Limb (tissue), 2 donors: ENCODE measurements around the gene DNMT3L.
A peak's percentile ranks its signal among the peaks of the same experiment; 100 is the strongest.
"Not testable (repeated sequence)": the region's sequence is repeated elsewhere in the genome, so short reads cannot be mapped to it uniquely, and the experiment has no call there.

Experiments used
- DNase-seq, 2 donors: peaks; one replicate each; pipeline ENCODE4 v3.0.0-alpha.2; 2016; ENCODE audit errors: extremely low spot score in 2 of 2

Gene DNMT3L

DNA sequence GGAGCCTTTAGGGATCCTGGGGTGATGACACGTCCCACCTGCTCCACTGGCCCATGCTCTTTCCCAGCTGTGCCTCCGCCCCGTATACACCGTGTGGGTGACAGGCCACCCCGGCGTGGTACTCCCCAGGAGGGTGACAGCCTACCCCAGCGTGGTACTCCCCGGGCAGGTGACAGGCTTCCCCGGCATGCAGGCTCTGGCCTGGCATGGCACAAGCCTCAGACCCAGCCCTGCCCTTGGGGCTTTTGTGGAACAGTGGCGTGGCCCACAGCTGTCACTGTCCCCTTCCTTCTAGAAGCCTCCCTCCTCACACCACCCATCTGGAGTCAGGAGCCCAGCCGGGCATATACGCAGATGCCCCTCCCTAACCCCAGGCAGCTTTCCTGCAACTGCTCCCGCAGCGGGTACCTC, 33.5 kb upstream of the DNMT3L start:
- no peak for DNase-seq

DNA sequence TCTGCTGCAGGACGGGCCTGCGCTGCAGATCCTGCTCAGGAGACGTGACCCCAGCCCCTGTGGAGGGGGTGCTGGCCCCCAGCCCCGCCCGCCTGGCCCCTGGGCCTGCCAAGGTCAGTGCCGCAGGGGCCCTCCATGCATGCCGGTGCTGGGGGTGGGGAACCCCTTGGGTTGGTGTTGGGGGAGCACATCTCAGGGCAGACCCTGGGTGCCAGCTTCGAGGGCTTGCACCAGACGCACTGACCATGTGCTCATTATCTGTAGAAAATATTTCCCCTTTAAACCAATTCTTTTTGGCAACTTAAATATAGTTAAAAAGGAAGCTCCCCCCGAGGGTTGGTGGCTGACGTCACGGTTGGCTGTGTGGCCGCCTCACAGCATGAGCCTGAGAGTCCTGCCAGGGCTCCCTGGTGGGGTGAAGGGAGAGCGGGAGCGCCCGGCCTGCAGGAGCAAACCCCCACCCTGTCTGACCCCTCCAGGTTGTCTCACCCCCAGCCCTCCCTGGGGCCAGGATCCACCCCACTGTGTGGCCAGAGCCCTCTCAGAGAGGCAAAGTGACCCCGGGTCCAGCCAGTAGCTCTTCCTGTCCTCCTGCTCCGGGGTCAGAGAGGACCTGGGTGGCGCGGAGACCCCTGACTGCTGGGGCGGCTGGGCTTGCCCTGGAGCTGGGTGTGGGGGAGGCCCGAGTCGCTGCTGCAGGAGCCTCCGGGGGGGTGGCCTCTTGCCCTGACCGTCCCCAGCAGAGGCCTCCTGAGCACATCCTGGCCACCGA, 32.9 kb upstream of the DNMT3L start:
- no peak for DNase-seq

DNA sequence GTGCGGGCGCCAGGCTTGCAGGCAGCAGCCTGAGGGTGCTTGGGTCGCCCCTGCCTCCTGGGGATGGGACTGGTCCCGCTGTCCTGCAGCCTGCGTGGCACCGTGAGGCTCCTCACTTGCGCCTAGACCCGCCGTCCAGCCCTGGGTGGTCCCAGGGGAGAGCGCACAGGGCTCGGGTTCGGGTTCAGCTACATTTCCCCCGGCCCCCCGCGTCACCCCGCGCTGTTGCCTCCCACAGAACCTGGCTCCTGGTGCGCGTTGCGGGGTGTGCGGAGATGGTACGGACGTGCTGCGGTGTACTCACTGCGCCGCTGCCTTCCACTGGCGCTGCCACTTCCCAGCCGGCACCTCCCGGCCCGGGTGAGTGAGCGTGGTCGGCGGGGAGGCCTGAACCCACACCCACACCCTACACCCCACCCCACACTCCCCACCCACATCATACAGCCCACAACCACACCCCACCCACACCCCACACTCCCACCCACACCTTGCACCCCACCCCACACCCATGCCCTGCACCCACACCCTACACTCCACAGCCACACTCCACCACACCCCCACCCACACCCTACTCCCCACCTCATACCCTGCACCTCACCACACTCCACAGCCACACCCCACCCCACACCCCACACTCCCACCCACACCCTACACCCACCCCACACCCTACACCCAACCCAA, 32.0 kb upstream of the DNMT3L start:
- DNase-seq: no peak

DNA sequence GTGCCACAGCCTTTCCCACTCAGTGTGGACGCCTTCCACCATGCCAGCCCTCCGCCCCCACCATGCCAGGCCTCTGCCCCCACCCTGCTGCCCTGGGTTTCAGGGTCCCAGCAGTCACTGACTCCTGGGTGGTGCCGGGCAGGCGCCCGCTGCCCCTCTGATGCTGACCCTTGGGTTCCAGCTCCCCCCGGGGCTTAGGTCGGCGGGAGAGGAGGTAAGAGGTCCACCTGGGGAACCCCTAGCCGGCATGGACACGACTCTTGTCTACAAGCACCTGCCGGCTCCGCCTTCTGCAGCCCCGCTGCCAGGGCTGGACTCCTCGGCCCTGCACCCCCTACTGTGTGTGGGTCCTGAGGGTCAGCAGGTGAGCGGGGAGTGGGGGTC, 31.1 kb upstream of the DNMT3L start:
- no peak for DNase-seq

DNA sequence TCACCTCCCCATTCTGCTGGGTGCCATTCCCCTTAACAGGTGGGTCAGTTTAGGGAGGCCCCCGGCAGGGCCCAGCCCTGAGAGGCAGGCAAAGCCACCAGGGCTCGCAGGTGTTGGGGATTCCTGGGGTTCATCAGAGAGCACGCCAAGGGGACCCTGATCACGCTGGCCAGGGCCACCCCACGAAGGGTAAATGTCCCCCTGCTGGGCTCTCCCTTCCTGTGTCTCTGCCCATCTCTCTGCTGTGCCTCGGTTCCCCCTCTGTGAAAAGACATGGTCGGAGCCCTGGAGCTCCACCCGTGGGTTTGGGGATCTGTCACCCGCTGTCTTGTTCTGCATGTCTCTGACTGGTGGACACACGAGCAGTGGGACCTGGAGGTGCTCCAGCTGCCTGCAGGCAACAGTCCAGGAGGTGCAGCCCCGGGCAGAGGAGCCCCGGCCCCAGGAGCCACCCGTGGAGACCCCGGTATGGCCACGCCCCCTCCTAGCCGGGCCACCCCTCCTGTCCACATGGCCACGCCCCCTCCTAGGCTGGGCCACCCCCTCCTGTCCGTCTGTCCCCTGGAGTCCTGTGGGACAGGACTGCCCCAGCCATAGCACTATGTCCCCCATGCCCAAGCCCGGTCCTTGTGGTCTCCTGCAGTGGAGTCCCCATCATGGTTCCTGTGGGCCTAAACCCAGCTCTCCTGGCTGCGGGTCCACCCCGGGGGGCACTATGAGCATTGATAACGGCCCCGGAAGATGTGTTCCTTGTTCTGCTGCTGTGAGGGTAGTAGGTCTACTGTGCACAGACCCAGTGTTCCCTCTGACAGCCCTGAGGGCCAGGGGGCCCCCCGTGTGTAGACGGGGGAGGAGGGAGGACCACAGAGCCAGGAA, 30.5 kb upstream of the DNMT3L start:
- DNase-seq: peak in 1 of 2 donors; percentile 19

DNA sequence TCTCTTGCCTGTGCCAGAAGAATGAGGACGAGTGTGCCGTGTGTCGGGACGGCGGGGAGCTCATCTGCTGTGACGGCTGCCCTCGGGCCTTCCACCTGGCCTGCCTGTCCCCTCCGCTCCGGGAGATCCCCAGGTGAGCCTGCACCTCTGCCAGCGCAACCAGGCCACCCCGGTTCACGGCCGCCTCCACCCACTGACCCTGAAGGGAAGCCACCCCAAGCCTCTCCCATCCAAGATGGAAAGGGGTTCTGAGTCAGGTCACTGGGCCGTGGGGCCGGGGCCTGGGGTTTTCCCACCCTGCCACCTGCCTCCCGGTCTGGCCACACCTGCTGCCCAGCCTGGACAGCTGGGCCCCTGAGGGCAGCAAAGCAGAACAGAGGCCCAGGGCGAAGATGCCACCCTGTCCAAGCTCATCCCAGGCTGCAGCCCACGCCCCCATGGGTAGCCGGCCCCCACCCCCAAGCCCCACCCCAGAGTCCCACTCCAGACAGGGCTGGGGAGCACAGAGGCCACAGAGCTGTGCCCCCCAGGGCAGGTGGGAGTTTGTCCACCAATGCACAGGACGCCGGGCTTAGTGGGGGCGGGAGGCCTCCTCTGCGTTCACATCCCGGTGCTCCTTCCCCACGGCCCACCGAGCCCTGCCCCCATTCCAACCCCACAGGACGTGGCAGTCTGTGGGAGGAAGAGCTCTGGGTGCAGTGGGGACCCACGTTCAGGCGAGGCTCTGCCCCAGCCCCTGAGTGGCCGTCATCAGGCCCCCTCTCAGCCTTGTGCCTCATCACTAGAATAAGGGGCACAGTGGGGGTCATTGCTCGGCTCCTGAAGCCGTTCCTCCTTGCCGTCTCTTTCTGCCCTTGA, 29.6 kb upstream of the DNMT3L start:
- peak in 1 of 2 donors; percentile 25 for DNase-seq

DNA sequence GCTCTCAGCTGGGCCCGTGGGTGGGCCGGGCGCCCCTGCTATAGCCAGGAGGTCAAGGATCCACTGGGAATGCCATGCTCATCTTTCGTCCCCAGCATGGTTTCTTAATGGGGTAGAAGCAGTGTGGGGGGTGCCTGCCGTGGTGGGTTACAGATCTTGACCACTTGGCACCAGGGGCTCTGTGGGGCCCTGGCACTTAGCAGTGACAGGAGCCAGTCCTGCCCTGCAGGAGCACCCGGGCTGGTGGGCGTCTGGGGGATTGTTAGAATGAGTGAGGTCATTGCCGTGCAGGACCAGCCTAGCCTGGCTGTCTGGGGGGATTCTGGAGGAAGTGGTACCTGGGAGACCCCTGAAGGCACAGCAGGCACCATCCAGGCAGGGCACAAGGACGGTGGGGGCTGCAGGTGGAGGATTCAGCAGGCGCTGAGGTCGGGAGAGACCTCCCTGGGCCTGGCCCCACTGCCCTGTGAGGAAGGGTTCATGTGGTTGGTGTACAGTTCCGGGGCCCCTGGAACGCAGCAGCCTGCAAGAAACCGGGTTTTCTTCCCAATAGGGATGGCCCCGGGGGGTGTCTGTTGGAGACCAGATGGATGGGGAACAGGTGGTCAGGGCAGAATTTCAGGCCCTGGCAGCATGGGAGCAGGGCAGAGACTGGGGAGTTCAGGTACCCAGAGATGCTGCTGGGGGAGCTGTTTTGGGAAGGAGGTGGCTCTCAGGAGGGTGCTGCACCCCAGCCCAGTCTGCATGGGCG, 28.8 kb upstream of the DNMT3L start:
- DNase-seq: peak in 1 of 2 donors; percentile 29

DNA sequence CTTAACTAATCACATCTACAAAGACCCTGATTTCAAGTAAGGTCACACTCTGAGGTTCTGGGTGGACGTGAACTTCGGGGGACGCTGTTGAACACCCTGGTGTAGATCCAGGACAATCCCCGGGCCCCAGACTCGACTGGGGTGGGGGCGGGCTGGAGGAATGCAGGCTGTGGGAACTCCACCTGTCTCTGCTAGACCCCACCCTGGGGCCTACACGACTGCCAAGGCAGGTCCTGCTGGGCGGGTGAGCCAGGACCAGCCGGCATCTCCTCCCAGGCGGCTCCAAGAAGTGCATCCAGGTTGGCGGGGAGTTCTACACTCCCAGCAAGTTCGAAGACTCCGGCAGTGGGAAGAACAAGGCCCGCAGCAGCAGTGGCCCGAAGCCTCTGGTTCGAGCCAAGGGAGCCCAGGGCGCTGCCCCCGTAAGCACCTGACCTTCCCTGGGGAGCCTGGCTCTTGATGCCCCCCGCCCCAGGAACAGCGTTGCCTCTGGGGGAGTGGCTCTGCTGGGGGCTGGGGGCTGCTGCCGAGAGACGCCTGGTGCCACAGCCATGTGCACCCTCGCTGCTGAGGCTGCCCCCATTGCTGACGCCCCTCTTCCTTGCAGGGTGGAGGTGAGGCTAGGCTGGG, 27.8 kb upstream of the DNMT3L start:
- peak in 1 of 2 donors; percentile 29 for DNase-seq

DNA sequence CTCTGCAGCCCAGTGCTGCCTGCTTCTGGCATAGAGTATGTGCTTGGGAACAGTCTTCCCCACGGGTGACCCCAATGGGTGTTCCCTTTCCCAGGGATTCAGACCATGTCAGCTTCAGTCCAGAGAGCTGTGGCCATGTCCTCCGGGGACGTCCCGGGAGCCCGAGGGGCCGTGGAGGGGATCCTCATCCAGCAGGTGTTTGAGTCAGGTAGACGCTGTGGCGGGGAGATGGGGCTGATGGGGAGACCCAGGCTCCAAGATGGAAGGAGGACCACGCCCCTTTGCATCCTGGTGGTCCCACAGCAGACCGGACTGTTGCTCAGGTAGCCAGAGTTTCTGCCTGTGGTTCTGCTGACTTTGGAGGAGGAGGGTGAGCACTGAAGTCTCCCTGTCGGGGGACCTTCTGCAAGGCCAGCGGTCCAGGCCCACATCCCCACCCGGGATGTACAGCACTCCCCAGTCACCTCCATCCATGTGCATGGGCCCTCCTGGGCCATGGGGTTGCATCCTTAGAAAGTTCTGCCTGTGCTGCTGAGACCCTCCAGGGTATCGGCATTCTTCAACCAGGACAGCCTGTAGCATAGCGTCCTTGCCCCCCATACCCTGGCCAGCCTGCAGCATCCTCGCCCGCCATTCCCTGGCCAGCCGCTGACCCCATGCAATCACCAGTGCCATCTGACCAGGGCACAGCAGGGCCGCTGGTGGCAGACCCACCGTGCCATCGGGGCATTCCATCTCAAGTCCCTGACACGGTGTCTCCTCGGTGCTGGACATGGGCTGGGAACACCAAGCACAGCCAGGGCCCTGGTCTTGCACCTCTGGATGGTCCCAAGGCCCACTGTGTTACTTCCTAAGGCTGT, 26.8 kb upstream of the DNMT3L start:
- peak in 1 of 2 donors; percentile 17 for DNase-seq

DNA sequence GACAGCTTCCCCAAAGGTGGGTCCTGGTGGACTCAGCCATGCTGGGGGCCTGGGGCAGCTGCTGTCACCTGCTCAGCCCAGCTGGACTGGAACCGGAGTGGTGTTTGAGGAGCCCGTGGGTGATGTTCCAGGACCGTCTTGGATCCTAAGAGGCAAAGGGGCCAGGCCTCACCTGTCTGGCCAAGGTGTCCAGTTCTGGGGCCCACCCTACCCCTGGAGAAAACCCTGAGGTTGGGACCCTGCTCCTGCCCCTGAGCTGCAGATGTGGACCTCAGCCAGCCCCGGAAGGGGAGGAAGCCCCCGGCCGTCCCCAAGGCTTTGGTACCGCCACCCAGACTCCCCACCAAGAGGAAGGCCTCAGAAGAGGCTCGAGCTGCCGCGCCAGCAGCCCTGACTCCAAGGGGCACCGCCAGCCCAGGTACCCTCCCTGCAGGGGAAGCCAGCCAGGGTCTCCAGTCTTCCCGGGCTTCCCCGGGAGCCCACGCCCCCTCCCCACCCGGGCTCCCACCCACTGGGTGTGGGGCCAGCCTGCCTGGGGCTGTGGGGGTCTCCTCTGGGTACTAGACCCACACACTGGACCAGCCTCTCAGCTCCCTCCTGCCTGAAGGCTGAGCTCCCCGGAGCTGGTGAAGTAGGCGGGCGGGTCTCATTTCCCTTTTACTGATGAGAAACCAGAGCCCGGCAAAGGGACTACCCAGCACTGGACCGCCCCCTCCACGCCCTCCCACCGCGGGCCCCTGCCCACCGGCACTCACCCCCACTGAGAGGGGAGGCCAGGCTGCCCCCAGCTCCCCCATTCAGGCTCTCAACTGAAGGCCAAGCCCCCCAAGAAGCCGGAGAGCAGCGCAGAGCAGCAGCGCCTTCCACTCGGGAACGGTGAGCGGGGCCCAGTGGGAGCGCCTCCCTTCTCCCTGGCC, 25.3 kb upstream of the DNMT3L start:
- peak in 1 of 2 donors; percentile 24 for DNase-seq

DNA sequence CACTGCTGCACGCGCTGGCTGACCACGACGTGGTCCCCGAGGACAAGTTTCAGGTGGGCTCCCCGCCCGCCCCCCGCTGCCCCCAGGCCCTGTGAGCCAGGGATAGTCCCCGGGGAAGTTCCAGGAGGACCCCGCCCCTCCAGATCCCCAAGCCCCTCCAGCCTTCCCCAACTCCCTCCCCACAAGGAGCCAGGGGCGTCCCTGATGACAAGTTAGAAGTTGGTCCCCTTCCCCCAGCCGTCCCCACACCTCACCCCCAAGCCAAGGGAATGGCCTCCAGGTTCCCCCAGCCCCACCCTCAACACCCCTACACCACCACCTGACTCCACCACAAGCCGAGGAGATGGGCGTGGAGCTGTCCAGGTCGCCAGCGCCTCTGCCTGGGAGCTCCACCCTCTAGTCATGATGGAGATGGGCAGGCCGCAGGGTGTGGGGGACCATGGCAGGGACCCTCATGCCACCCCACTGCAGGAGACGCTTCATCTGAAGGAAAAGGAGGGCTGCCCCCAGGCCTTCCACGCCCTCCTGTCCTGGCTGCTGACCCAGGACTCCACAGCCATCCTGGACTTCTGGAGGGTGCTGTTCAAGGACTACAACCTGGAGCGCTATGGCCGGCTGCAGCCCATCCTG, 24.5 kb upstream of the DNMT3L start:
- DNase-seq: peak in 1 of 2 donors; percentile 29

DNA sequence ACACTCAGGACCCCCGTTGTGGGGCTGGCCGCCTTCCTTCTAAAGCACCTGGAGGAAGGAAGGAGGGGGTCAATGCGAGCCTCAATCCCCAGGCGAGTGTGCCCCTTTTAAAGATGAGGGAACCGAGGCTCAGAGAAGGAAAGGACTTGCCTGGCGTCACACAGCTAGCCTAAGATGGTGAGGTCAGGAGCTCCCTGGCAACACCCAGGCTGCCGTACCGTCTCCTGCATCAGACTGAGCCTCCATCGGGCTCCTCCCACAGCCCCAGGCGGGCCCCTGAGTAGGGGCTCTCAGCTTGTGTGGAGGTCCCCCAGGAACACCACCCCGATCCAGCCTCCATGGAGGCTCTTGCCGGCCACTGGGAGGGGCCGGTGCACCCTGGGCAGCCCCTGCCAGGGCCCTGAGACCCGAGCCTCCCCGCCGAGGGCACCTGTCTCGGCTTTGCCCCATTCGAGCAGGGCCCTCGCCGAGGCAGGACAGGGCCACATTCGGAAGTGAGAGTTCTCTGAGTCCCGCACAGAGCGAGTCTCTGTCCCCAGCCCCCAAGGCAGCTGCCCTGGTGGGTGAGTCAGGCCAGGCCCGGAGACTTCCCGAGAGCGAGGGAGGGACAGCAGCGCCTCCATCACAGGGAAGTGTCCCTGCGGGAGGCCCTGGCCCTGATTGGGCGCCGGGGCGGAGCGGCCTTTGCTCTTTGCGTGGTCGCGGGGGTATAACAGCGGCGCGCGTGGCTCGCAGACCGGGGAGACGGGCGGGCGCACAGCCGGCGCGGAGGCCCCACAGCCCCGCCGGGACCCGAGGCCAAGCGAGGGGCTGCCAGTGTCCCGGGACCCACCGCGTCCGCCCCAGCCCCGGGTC, 23.7 kb upstream of the DNMT3L start, which contains the start of gene AIRE:
AIRE (plus strand) TSS at position 739 of the 855 bp plus-strand sequence. CDS start 131 bp downstream, outside the sequence.
- DNase-seq: peak in 1 of 2 donors; percentile 37

DNA sequence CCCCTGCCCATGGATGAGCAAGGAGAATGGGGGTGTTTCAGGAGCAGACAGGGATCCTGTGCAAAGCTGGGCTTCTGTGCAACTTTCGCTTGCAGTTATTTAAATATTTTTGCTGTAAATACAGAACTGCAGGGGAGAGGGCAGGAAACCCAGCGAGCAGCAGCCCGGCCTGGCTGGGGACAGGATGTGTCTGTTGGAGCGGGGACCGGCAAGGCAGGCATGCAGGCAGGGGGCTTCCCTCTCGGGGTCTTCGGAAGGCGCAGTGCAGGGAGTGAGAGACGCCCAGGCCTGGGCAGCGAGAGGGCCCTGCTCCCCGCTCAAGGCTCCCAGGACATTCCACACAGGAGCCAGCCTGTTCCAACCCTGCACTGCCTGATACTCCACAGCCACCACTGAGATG, 22.3 kb upstream of the DNMT3L start:
- no peak for DNase-seq

DNA sequence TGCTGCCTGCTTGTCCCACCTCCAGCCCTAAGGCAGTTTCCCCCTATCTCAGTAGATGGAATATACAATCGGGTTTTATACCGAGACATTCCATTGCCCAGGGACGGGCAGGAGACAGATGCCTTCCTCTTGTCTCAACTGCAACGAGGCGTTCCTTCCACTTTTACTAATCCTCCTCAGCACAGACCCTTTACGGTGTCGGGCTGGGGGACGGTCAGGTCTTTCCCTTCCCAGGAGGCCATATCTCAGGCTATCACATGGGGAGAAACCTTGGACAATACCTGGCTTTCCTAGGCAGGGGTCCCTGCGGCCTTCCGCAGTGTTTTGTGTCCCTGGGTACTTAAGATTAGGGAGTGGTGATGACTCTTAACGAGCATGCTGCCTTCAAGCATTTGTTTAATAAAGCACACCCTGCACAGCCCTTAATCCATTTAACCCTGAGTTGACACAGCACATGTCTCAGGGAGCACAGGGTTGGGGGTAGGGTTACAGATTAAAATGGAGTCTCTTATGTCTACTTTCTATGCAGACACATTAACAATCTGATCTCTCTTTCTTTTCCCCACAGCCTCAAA, 21.6 kb upstream of the DNMT3L start:
- DNase-seq: not testable (repeated sequence)

DNA sequence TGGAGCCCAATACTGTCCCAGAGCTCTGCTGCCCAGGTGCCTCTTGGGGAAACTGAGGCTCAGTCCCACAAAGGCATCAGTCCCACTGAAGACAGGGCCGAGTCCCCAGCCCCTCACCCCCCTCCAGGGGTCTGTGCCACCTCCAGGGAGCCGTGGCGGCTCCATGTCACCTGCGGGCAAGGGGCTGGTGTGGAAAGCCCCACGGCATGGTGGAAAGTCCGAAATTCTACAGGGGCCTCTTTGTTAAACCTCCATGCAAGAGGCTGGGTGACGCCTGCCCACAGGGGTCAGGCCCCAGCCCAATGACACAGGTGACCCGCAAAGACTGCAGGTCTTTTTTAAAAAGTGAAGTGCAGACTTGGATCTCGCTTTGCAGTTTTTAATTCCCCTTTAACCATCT, 20.7 kb upstream of the DNMT3L start:
- no peak for DNase-seq

DNA sequence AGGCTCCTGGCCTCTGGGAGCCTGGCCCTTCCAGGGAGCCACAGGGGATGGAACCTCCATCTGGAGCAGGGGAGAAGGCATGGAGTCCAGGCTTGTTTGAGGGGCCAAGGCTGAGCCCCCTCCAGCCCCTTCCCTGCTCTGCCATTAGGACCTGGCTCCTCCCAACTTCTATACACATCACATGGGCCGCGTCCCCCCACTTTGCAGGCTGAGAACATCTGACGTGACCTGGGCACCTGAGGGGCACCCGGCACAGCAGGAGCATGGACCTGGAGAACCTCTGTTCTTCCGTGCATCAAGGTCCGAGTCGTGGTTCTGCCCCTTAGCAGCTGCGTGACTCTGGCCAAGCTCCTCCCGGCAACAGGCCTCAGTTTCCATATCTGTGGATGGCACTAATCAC, 20.1 kb upstream of the DNMT3L start:
- no peak for DNase-seq
